DMS53 (cell line): Measurements from ENCODE around the gene SCLT1.
"Not testable (repeated sequence)": the region's sequence is repeated elsewhere in the genome, so short reads cannot be mapped to it uniquely, and the experiment has no call there.

Experiments used
- DNase-seq: peaks from one replicate; lab custom pipeline; 2025; lab: John Stamatoyannopoulos, UW

Gene SCLT1

GRCh38 chr4:129069537-129069936 is 23.8 kb downstream of the SCLT1 start:
- not testable (repeated sequence) for DNase-seq

GRCh38 chr4:129064717-129065116 is 28.6 kb downstream of the SCLT1 start:
- no peak for DNase-seq

GRCh38 chr4:129063640-129064039 is 29.7 kb downstream of the SCLT1 start:
- no peak for DNase-seq

GRCh38 chr4:129062580-129062979 is 30.8 kb downstream of the SCLT1 start:
- DNase-seq, result no peak

- DNase-seq, result no peak
Measured at GRCh38 chr4:129059028-129059427, 34.3 kb downstream of the SCLT1 start.

- DNase-seq, result no peak
Measured at GRCh38 chr4:129046055-129046959, 47.0 kb downstream of the SCLT1 start.

- DNase-seq, result no peak
Measured at GRCh38 chr4:129043523-129043922, 49.8 kb downstream of the SCLT1 start.

- no peak for DNase-seq
Measured at GRCh38 chr4:129040471-129040870, 52.9 kb downstream of the SCLT1 start.

- DNase-seq, result no peak
Measured at GRCh38 chr4:129037093-129037492, 56.2 kb downstream of the SCLT1 start.

GRCh38 chr4:129014566-129015509 is 78.5 kb downstream of the SCLT1 start:
- no peak for DNase-seq

GRCh38 chr4:129008096-129008495 is 85.2 kb downstream of the SCLT1 start:
- no peak for DNase-seq

- no peak for DNase-seq
Measured at GRCh38 chr4:128986908-128987307, 106.4 kb downstream of the SCLT1 start.

- DNase-seq, result no peak
Measured at GRCh38 chr4:128986019-128986418, 107.3 kb downstream of the SCLT1 start.

GRCh38 chr4:128983771-128984485 is 109.4 kb downstream of the SCLT1 start:
- no peak for DNase-seq

- no peak for DNase-seq
Measured at GRCh38 chr4:128981377-128981776, 112.0 kb downstream of the SCLT1 start.

- DNase-seq, result peak; percentile 44
Measured at GRCh38 chr4:128980816-128981326, 112.5 kb downstream of the SCLT1 start.

GRCh38 chr4:128979934-128980333 is 113.4 kb downstream of the SCLT1 start:
- DNase-seq, result peak; percentile 49

GRCh38 chr4:128978985-128979384 is 114.4 kb downstream of the SCLT1 start:
- no peak for DNase-seq

- no peak for DNase-seq
Measured at GRCh38 chr4:128974136-128974581, 119.2 kb downstream of the SCLT1 start.

GRCh38 chr4:128973384-128973783 is 120.0 kb downstream of the SCLT1 start:
- no peak for DNase-seq

- no peak for DNase-seq
Measured at GRCh38 chr4:128961405-128961804, 131.9 kb downstream of the SCLT1 start.

GRCh38 chr4:128958194-128958593 is 135.1 kb downstream of the SCLT1 start:
- DNase-seq, result no peak
